ENCODE data around the gene IDH1. TPM values are rescaled to one million over a fixed set of nuclear protein-coding genes. Genes with fewer than 3 reads are reported as not detected.

Gene IDH1
- total and polyA plus RNA-seq, 2 of the 8 experiments (the other 6 are each of a cell fraction or from before 2014, with no cell fraction given): 174 to 398 TPM

DNA sequence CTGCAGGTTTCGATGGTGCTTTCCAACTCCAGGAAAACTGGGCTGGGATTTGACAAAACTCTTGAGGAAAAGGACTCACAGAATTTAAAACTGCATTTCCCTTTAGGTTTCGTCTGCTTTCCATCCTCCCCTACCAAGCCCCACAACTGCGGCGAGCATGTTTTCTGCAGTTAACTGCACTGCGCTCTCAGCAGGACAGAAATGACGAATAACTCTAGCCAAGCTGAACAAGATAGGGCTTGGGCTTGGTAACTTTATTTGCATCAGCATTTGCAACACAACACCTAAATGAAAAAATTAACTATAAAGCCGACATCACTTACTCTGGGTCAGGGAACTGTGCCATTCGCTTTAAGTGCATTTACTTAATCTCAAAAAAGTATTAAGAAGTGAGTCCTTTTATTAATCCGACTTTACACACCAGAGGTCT, 10.5 kb upstream of the IDH1 start:
- Histone ChIP-seq H3K4me3 (ENCODE audit: extremely low read depth in 1 of 4, insufficient read depth in 2 of 4, low read depth in 3 of 4, low read length in 4 of 4) (peak overlapping the region; percentile 85 to 87 (median 86)), H2BK20ac (ENCODE audit: low read length) (no peak overlapping the region), H3K18ac (ENCODE audit: extremely low read depth, low read length) (no peak overlapping the region; the same call in 1 of the 2 replicates), H3K9me3 (ENCODE audit: insufficient read depth in 2 of 2, low read depth in 1 of 2, low read length in 1 of 2) (no peaks in the 10 kb centered on the region), H2BK15ac (ENCODE audit: low read length) (no peak overlapping the region), H3K23me2 (ENCODE audit: low read depth, low read length) (peaks cover 5% of the 10 kb centered on the region; the same call in 1 of the 2 replicates), H3K14ac (ENCODE audit: insufficient read length) (peak overlapping the region; percentile 22), H3K79me2 (ENCODE audit: control insufficient read depth in 1 of 2, insufficient read depth in 2 of 2, low read length in 2 of 2) (peaks cover 7 to 38% of the 10 kb centered on the region in 2 experiments), H3K23ac (ENCODE audit: insufficient read length) (no peak overlapping the region), H4K8ac (ENCODE audit: extremely low read depth, insufficient read depth, low read length) (no peak overlapping the region; the same call in 1 of the 2 replicates), H2BK5ac (ENCODE audit: low read depth, low read length) (peak overlapping the region; percentile 88), H3K4ac (replicated peaks; ENCODE audit: insufficient read length, low read depth, low read length) (no peak overlapping the region), H3K79me1 (ENCODE audit: low read depth, low read length) (peaks cover 5% of the 10 kb centered on the region), H2BK12ac (ENCODE audit: low read depth, low read length) (peak overlapping the region; percentile 65; the same call in 1 of the 2 replicates), H3K9ac (replicated peaks in 1 of 4; ENCODE audit: extremely low read depth in 1 of 4, low read depth in 3 of 4, low read length in 3 of 4) (peak overlapping the region in 2 of 4 experiments; percentile 49 to 59; a peak in 2 of 7 replicates), H4K91ac (replicated peaks; ENCODE audit: insufficient read length, low read length) (peak overlapping the region; percentile 70), H2AFZ (ENCODE audit: low read length) (peak overlapping the region; percentile 86), H3K27me3 (replicated peaks in 1 of 4; ENCODE audit: control insufficient read depth in 3 of 4, extremely low read depth in 1 of 4, insufficient read depth in 3 of 4, low read length in 3 of 4) (no peaks in the 10 kb centered on the region), H2BK120ac (replicated peaks; ENCODE audit: low read depth, low read length) (peak overlapping the region; percentile 68), H3K4me1 (replicated peaks in 1 of 4; ENCODE audit: control insufficient read depth in 3 of 4, insufficient read depth in 4 of 4, low read length in 3 of 4) (peaks cover 0 to 8% (median 4%) of the 10 kb centered on the region in 4 experiments; a peak in 5 of 7 replicates), H3K27ac (ENCODE audit: low read depth, low read length) (peak overlapping the region; percentile 35; the same call in 1 of the 2 replicates), H3K36me3 (ENCODE audit: control insufficient read depth in 2 of 4, insufficient read depth in 4 of 4, low read length in 3 of 4) (no peaks in the 10 kb centered on the region), H3K56ac (replicated peaks; ENCODE audit: insufficient read length, low read depth, low read length) (peak overlapping the region; percentile 35), H4K5ac (ENCODE audit: insufficient read length, low read depth, low read length) (peak overlapping the region; percentile 81), H4K20me1 (replicated peaks in 1 of 2; ENCODE audit: control insufficient read depth in 1 of 2, insufficient read depth in 2 of 2, low read length in 2 of 2) (peaks cover 0 to 5% of the 10 kb centered on the region in 2 experiments), H3K4me2 (ENCODE audit: insufficient read depth in 1 of 2, low read depth in 2 of 2, low read length in 2 of 2) (peak overlapping the region; percentile 70 to 86), H2AK5ac (ENCODE audit: low read depth, low read length) (no peak overlapping the region; the same call in 1 of the 2 replicates)
- peak; percentile 60 for FAIRE-seq
- TF ChIP-seq YY1 (IDR thresholded peaks at IDR 0.05; ENCODE audit: low read depth, low read length) (no peak), TAF1 (IDR thresholded peaks at IDR 0.05; ENCODE audit: low read depth, low read length) (peak; percentile 29; the same call in 1 of the 2 replicates)
- WGBS, 2 experiments (ENCODE audit: extremely low coverage in 1 of 2, insufficient coverage in 1 of 2, insufficient read length in 1 of 2, insufficient replicate concordance in 2 of 2, low coverage in 1 of 2, low lambda C conversion rate in 2 of 2, missing lambda C conversion rate in 1 of 2): 18% methylated on average over 9 of the region's 9 CpGs; no CpG with 5 or more reads in 1 of the 2 experiments
- DNase-seq (ENCODE audit: low read depth in 1 of 2, low spot score in 2 of 2): peak in 1 of 2 experiments; percentile 54
- CTCF ChIA-PET (ENCODE audit: partially characterized antibody): interaction anchor here (0.9 to 5.3 kb wide), 4 partner anchors 10 to 163 kb away, joined by 4 to 32 read pairs (median 15); partner anchors contain the start of gene IDH1
- POLR2A ChIA-PET (ENCODE audit: partially characterized antibody): interaction anchor here (1.0 to 4.9 kb wide), 3 partner anchors 9 to 17 kb away, joined by 3 to 68 read pairs (median 7); partner anchors contain the start of gene IDH1

All from H1 (cell line).